ENCODE data around the gene NLRC5.

The NLRC5 gene

GRCh38 chr16:57007050-57007449, 17.7 kb downstream of the NLRC5 start:
- no peak for DNase-seq (ENCODE audit: insufficient read length, low spot score)
- TF ChIP-seq POU2F2 (IDR thresholded peaks at IDR 0.05; ENCODE audit: low read depth, low read length), result peak; percentile 40; the same call in 1 of the 2 replicates
- TF ChIP-seq POLR2AphosphoS5 (IDR thresholded peaks at IDR 0.05; ENCODE audit: low read depth, low read length), result no peak
- no peak for TF ChIP-seq SPI1 (IDR thresholded peaks at IDR 0.05; ENCODE audit: low read depth, low read length)
- peak; percentile 78 for FAIRE-seq

- FAIRE-seq, result peak; percentile 16
- no peak for DNase-seq (ENCODE audit: insufficient read length, low spot score)
- no peak for TF ChIP-seq POLR2AphosphoS5 (IDR thresholded peaks at IDR 0.05; ENCODE audit: low read depth, low read length)
- no peak for TF ChIP-seq POU2F2 (IDR thresholded peaks at IDR 0.05; ENCODE audit: low read depth, low read length)
- TF ChIP-seq TAF1 (IDR thresholded peaks at IDR 0.05; ENCODE audit: low read depth, low read length), result no peak
- no peak for TF ChIP-seq POLR2A (IDR thresholded peaks at IDR 0.05; ENCODE audit: low read depth, low read length)
Observed at GRCh38 chr16:57007530-57007929, 18.2 kb downstream of the NLRC5 start.

GRCh38 chr16:57008440-57008839, 19.1 kb downstream of the NLRC5 start:
- no peak for TF ChIP-seq POLR2A (IDR thresholded peaks at IDR 0.05; ENCODE audit: low read depth, low read length)
- no peak for TF ChIP-seq TAF1 (IDR thresholded peaks at IDR 0.05; ENCODE audit: low read depth, low read length)
- no peak for TF ChIP-seq POU2F2 (IDR thresholded peaks at IDR 0.05; ENCODE audit: low read depth, low read length)
- no peak for TF ChIP-seq SPI1 (IDR thresholded peaks at IDR 0.05; ENCODE audit: low read depth, low read length)
- no peak for TF ChIP-seq POLR2AphosphoS5 (IDR thresholded peaks at IDR 0.05; ENCODE audit: low read depth, low read length)
- TF ChIP-seq PAX5 (IDR thresholded peaks at IDR 0.05; ENCODE audit: insufficient read depth, low read length, severe bottlenecking), result no peak
- FAIRE-seq, result no peak
- DNase-seq (ENCODE audit: insufficient read length, low spot score), result no peak

GRCh38 chr16:57009643-57010170, 20.4 kb downstream of the NLRC5 start:
- TF ChIP-seq POU2F2 (IDR thresholded peaks at IDR 0.05; ENCODE audit: low read depth, low read length) (no peak), SPI1 (IDR thresholded peaks at IDR 0.05; ENCODE audit: low read depth, low read length) (no peak), POLR2A (IDR thresholded peaks at IDR 0.05; ENCODE audit: low read depth, low read length) (no peak), PAX5 (IDR thresholded peaks at IDR 0.05; ENCODE audit: insufficient read depth, low read length, severe bottlenecking) (no peak), POLR2AphosphoS5 (IDR thresholded peaks at IDR 0.05; ENCODE audit: low read depth, low read length) (no peak), TAF1 (IDR thresholded peaks at IDR 0.05; ENCODE audit: low read depth, low read length) (no peak)
- FAIRE-seq (no peak), DNase-seq (ENCODE audit: insufficient read length, low spot score) (no peak)

GRCh38 chr16:57012353-57012752, 23.0 kb downstream of the NLRC5 start:
- FAIRE-seq (no peak), DNase-seq (ENCODE audit: insufficient read length, low spot score) (no peak)
- TF ChIP-seq POLR2A (IDR thresholded peaks at IDR 0.05; ENCODE audit: low read depth, low read length), result no peak
- TF ChIP-seq TAF1 (IDR thresholded peaks at IDR 0.05; ENCODE audit: low read depth, low read length), result no peak
- no peak for TF ChIP-seq POLR2AphosphoS5 (IDR thresholded peaks at IDR 0.05; ENCODE audit: low read depth, low read length)
- no peak for TF ChIP-seq POU2F2 (IDR thresholded peaks at IDR 0.05; ENCODE audit: low read depth, low read length)
- TF ChIP-seq PAX5 (IDR thresholded peaks at IDR 0.05; ENCODE audit: insufficient read depth, low read length, severe bottlenecking), result no peak
- no peak for TF ChIP-seq SPI1 (IDR thresholded peaks at IDR 0.05; ENCODE audit: low read depth, low read length)

GRCh38 chr16:57013229-57013628, 23.9 kb downstream of the NLRC5 start:
- TF ChIP-seq SPI1 (IDR thresholded peaks at IDR 0.05; ENCODE audit: low read depth, low read length) (no peak), TAF1 (IDR thresholded peaks at IDR 0.05; ENCODE audit: low read depth, low read length) (no peak)
- DNase-seq (ENCODE audit: insufficient read length, low spot score), result no peak
- FAIRE-seq, result no peak

GRCh38 chr16:57013902-57014301, 24.5 kb downstream of the NLRC5 start:
- FAIRE-seq (no peak), DNase-seq (ENCODE audit: insufficient read length, low spot score) (no peak)
- TF ChIP-seq POU2F2 (IDR thresholded peaks at IDR 0.05; ENCODE audit: low read depth, low read length), result no peak
- TF ChIP-seq TAF1 (IDR thresholded peaks at IDR 0.05; ENCODE audit: low read depth, low read length), result no peak
- no peak for TF ChIP-seq POLR2A (IDR thresholded peaks at IDR 0.05; ENCODE audit: low read depth, low read length)
- no peak for TF ChIP-seq POLR2AphosphoS5 (IDR thresholded peaks at IDR 0.05; ENCODE audit: low read depth, low read length)
- TF ChIP-seq SPI1 (IDR thresholded peaks at IDR 0.05; ENCODE audit: low read depth, low read length), result no peak
- TF ChIP-seq PAX5 (IDR thresholded peaks at IDR 0.05; ENCODE audit: insufficient read depth, low read length, severe bottlenecking), result no peak

- no peak for FAIRE-seq
- DNase-seq (ENCODE audit: insufficient read length, low spot score), result no peak
- TF ChIP-seq POU2F2 (IDR thresholded peaks at IDR 0.05; ENCODE audit: low read depth, low read length) (no peak), SPI1 (IDR thresholded peaks at IDR 0.05; ENCODE audit: low read depth, low read length) (no peak), PAX5 (IDR thresholded peaks at IDR 0.05; ENCODE audit: insufficient read depth, low read length, severe bottlenecking) (no peak), POLR2A (IDR thresholded peaks at IDR 0.05; ENCODE audit: low read depth, low read length) (no peak), TAF1 (IDR thresholded peaks at IDR 0.05; ENCODE audit: low read depth, low read length) (no peak)
Observed at GRCh38 chr16:57016301-57016700, 26.9 kb downstream of the NLRC5 start.

GRCh38 chr16:57016831-57017230, 27.5 kb downstream of the NLRC5 start:
- TF ChIP-seq SPI1 (IDR thresholded peaks at IDR 0.05; ENCODE audit: low read depth, low read length), result no peak
- DNase-seq (ENCODE audit: insufficient read length, low spot score), result no peak
- no peak for FAIRE-seq

GRCh38 chr16:57017251-57017650, 27.9 kb downstream of the NLRC5 start:
- FAIRE-seq, result no peak
- TF ChIP-seq PAX5 (IDR thresholded peaks at IDR 0.05; ENCODE audit: insufficient read depth, low read length, severe bottlenecking), result no peak
- TF ChIP-seq SPI1 (IDR thresholded peaks at IDR 0.05; ENCODE audit: low read depth, low read length), result no peak
- TF ChIP-seq TAF1 (IDR thresholded peaks at IDR 0.05; ENCODE audit: low read depth, low read length), result no peak
- no peak for TF ChIP-seq POLR2A (IDR thresholded peaks at IDR 0.05; ENCODE audit: low read depth, low read length)
- no peak for TF ChIP-seq POU2F2 (IDR thresholded peaks at IDR 0.05; ENCODE audit: low read depth, low read length)
- no peak for TF ChIP-seq POLR2AphosphoS5 (IDR thresholded peaks at IDR 0.05; ENCODE audit: low read depth, low read length)
- no peak for DNase-seq (ENCODE audit: insufficient read length, low spot score)

GRCh38 chr16:57019746-57020145, 30.4 kb downstream of the NLRC5 start:
- TF ChIP-seq POU2F2 (IDR thresholded peaks at IDR 0.05; ENCODE audit: low read depth, low read length) (no peak), PAX5 (IDR thresholded peaks at IDR 0.05; ENCODE audit: insufficient read depth, low read length, severe bottlenecking) (no peak), SPI1 (IDR thresholded peaks at IDR 0.05; ENCODE audit: low read depth, low read length) (no peak), POLR2AphosphoS5 (IDR thresholded peaks at IDR 0.05; ENCODE audit: low read depth, low read length) (no peak), TAF1 (IDR thresholded peaks at IDR 0.05; ENCODE audit: low read depth, low read length) (no peak), POLR2A (IDR thresholded peaks at IDR 0.05; ENCODE audit: low read depth, low read length) (no peak)
- no peak for DNase-seq (ENCODE audit: insufficient read length, low spot score)
- FAIRE-seq, result no peak
